ENCODE measurements around the gene LCE3C. TPM values are rescaled to one million over a fixed set of nuclear protein-coding genes. Genes with fewer than 3 reads are reported as not detected.

The LCE3C gene, protein sequence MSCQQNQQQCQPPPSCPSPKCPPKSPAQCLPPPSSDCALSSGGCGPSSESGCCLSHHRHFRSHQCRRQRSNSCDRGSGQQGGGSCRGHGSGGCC
- not detected in 2 replicates for total RNA-seq

DNA sequence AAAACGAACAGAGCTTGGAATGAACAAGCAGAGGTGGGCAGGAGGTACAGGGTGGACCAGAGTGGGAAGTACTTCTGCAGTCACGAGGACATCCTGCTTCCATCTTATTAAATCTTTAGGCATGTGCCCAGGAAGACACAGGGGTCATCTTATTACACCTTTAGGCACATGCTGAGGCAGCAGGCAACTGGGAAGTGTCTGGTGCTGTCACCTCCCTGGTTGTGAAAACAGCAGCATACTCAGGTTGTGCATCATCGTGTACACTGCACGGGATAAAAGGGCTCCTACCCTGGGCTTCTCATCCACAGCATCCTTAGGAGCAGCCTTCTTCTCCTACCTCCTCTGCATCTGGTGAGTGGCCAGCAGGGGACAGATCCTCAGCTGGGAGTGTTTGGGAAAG lies at the start of gene LCE3C:
TSS of gene LCE3C (plus strand) at position 301 of the 400 bp plus-strand sequence. CDS start 498 bp downstream, outside the sequence.

DNA sequence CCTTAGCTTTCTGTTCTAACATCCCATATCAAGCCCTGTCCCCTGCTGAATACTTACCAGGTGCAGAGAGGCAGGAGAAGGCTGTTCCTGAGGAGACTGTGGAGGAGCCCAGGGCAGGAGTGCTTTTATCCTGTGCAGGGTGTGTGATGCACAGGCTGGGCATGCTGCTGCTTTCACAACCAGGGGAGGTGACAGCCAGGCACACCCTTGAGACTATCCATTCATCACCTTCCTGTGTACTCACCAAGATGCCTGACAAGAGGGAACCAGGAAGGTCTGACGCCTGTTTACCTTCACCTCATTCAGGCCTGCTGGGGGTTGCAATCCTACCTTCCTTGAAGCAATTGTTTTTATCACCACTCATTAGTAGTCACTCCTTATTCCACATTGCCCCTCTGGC lies 33.4 kb upstream of the LCE3C start, which contains the start of gene LCE3E:
TSS of gene LCE3E (minus strand) at position 100 of the 400 bp plus-strand sequence. CDS start 572 bp downstream, outside the sequence.

DNA sequence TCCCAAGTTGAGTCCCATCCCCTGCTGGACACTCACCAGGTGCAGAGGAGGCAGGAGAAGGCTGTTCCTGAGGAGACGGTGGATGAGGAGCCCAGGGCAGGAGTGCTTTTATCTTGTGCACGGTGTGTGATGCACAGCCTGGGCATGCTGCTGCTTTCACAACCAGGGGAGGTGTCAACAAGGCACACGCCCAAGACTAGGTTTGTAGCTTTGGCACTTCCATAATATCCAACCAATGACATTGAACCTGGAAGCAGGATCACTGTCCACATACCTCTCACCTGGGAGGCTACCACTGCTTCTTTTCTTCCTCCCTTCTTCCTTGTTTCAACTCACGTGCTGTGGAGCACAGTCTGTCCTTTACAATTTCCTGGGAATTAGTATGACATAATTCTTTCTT lies 19.6 kb upstream of the LCE3C start, which contains the start of gene LCE3D:
TSS of gene LCE3D (minus strand) at position 84 of the 400 bp plus-strand sequence. CDS start 580 bp downstream, outside the sequence.

DNA sequence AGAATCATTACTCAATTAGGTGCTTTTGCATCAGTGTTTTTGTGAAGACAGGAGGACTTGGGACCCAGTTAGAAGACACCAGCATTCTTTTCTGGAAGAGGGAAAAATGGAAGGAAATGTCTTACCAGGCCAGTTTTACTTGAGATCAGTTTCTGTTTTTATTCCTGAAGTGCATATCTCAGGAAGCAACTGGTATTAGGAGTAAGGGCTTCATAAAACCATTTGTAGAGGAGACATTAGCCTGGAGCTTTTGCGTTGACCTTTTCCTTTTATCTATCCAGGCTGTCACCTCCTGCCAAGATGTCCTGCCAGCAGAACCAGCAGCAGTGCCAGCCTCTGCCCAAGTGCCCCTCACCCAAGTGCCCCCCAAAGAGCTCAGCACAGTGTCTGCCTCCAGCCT lies 13.5 kb downstream of the LCE3C start, which contains the start of gene LCE3B:
TSS of gene LCE3B (plus strand) at position 301 of the 400 bp plus-strand sequence. CDS start at position 301, 0 bp downstream.

DNA sequence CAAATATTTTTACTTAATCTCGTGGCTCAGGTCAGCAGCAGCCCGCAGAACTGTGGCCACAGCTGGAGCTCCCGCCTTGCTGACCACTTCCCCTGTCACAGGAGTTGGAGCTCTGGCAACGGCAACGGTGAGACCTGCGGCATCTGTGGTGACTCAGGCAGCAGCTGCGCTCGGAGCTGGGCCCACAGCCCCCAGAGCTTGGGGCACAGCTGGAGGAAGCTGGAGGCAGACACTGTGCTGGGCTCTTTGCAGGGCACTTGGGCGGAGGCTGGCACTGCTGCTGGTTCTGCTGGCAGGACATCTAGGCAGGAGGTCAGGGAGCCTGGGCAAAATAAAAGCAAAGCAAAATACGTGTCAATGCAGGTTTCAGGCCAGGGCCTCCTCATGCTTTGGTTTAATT lies 22.8 kb downstream of the LCE3C start, which contains the start of gene LCE3A:
TSS of gene LCE3A (minus strand) at position 301 of the 400 bp plus-strand sequence. CDS start at position 301, 0 bp downstream.

Other genes starting within 250 kb of the LCE3C start
- gene FLG2, start 240.2 kb upstream of the LCE3C start, total RNA-seq = not detected in 2 replicates
- gene CRNN, start 186.0 kb upstream of the LCE3C start, total RNA-seq = not detected in 2 replicates
- not detected in 2 replicates for gene LCE5A, start 89.4 kb upstream of the LCE3C start, total RNA-seq
- not detected in 2 replicates for gene CRCT1, start 85.8 kb upstream of the LCE3C start, total RNA-seq
- gene LCE3E, start 33.5 kb upstream of the LCE3C start, total RNA-seq = not detected in 2 replicates
- not detected in 2 replicates for gene LCE3D, start 19.7 kb upstream of the LCE3C start, total RNA-seq
- gene LCE3B, start 13.6 kb downstream of the LCE3C start, total RNA-seq = not detected in 2 replicates
- not detected in 2 replicates for gene LCE3A, start 22.9 kb downstream of the LCE3C start, total RNA-seq
- not detected in 2 replicates for gene LCE2D, start 63.1 kb downstream of the LCE3C start, total RNA-seq
- gene LCE2C, start 75.0 kb downstream of the LCE3C start, total RNA-seq = not detected in 2 replicates
- gene LCE2B, start 85.9 kb downstream of the LCE3C start, total RNA-seq = not detected in 2 replicates
- not detected in 2 replicates for gene LCE2A, start 98.1 kb downstream of the LCE3C start, total RNA-seq
- gene LCE4A, start 107.9 kb downstream of the LCE3C start, total RNA-seq = not detected in 2 replicates
- not detected in 2 replicates for gene KPRP, start 157.8 kb downstream of the LCE3C start, total RNA-seq
- not detected in 2 replicates for gene LCE1F, start 174.9 kb downstream of the LCE3C start, total RNA-seq
- gene LCE1E, start 186.0 kb downstream of the LCE3C start, total RNA-seq = not detected in 2 replicates
- not detected in 2 replicates for gene LCE1D, start 196.5 kb downstream of the LCE3C start, total RNA-seq
- not detected in 2 replicates for gene LCE1C, start 206.4 kb downstream of the LCE3C start, total RNA-seq
- not detected in 2 replicates for gene LCE1B, start 211.7 kb downstream of the LCE3C start, total RNA-seq
- gene LCE1A, start 227.2 kb downstream of the LCE3C start, total RNA-seq = not detected in 2 replicates
- gene LCE6A, start 242.6 kb downstream of the LCE3C start, total RNA-seq = not detected in 2 replicates